ENCODE data around the gene SORCS2.
"Not testable (repeated sequence)": the region's sequence is repeated elsewhere in the genome, so short reads cannot be mapped to it uniquely, and the experiment has no call there.

SORCS2 gene

GRCh38 chr4:7160951-7161440 lies 31.3 kb upstream of the SORCS2 start:
- DNase-seq, result no peak

DNA sequence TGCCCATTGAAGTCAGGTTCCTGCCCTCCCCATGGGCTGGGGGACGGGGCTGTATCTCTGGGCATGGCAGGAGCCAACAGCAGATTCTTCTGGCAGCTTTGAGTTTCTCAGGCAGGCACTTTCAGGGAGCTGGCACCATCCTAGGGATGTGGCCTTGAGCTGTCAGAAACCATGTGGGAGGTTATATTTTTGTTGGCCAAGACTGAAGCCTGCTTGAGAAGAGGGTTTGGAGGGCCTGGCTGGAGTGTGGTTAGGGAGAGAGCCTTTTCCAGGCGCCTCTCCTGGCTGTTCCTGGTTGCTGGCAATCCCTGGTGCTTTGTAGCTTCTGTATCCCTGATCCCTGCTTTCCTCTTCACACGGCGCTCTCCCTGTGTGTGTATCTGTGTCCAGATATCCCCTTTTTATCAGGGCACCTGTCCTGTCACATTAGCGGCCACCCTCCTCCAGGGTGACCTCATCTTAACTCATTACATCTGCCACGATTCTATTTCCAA lies 30.6 kb upstream of the SORCS2 start:
- DNase-seq, result no peak

DNA sequence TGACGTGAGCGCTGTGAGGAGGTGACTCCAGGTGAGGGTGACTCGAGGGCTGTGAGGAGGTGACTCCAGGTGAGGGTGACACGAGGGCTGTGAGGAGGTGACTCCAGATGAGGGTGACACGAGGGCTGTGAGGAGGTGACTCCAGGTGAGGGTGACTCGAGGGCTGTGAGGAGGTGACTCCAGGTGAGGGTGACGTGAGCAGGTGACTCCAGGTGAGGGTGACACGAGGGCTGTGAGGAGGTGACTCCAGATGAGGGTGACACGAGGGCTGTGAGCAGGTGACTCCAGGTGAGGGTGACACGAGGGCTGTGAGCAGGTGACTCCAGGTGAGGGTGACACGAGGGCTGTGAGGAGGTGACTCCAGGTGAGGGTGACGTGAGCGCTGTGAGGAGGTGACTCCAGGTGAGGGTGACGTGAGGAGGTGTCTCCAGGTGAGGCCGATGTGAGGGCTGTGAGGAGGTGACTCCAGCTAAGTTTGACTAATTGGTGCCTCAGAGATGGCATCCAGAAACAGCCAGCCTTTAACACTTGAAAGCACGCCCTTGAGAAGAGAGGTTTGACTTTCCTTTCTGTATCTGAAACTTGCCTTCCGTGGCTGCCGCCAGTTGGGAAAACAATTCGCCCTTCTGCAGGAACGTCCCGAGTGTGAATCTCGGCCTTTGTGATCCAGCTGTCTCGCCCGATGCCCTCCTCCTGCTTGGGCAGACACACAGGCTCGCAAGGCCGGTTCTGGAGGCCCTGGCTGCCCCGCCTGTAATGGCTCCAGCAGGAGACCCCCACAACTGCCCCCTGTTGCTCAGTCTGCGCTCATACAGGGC lies 27.1 kb upstream of the SORCS2 start:
- DNase-seq, result not testable (repeated sequence)

GRCh38 chr4:7165874-7166201 lies 26.5 kb upstream of the SORCS2 start:
- no peak for DNase-seq

GRCh38 chr4:7166237-7166636 lies 26.1 kb upstream of the SORCS2 start:
- DNase-seq, result no peak

GRCh38 chr4:7166981-7167700 lies 25.2 kb upstream of the SORCS2 start:
- no peak for DNase-seq

GRCh38 chr4:7167706-7168105 lies 24.6 kb upstream of the SORCS2 start:
- DNase-seq, result no peak

DNA sequence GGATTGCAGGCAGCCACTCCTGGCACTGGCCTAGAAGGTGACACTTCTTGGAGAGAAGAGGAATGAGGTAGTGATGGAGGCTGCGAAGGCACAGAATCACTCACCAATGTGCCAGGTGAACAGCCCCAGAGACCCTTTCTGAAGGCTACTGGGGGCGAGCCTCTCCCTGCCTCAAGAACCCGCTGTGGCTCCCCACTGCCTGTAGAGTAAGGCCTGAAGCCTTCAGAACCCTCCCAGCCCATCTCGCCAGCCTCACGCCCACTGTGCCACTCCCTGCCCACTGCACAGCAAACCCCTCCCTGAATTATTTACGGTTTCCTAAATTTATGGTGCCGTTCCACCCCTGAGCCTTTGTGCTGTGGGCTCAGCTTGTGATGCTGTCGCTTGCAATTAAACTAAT lies 24.2 kb upstream of the SORCS2 start:
- DNase-seq, result no peak

GRCh38 chr4:7169134-7169533 lies 23.2 kb upstream of the SORCS2 start:
- no peak for DNase-seq

GRCh38 chr4:7170012-7170411 lies 22.3 kb upstream of the SORCS2 start:
- no peak for DNase-seq

DNA sequence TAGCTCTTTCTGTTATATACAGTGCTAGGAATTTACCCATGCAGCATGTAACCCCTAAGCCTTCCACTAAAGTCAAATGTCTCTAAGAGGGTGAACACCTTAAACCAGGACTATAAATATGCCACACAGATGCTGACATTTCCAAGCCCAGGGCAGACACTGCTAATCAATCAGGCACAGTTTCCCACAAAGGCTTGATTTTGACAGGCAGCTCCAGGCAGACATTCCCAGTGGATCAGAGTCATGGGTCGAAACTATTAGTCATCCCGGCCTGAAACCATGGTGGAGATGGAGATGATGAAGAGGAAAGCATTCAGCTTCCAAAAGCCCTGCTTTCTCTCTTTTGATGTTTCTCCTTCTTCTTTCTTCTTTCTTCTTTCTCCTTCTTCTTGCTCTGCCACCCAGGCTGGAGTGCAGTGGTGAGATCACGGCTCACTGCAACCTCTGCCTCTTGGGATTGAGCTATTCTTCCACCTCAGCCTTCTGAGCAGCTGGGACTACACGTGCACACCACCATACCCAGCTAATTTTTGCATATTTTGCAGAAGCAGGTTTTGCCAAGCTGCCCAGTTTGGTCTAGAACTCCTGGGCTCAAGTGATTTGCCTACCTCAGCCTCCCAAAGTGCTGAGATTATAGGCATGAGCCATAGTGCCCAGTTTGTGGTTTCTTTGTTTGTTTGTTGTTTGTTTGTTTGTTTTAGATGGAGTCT lies 21.0 kb upstream of the SORCS2 start:
- no peak for DNase-seq

- no peak for DNase-seq
These were observed 19.8 kb upstream of the SORCS2 start for GRCh38 chr4:7172508-7172907.

GRCh38 chr4:7172946-7173345 lies 19.4 kb upstream of the SORCS2 start:
- no peak for DNase-seq

- DNase-seq, result no peak
These were observed 18.4 kb upstream of the SORCS2 start for GRCh38 chr4:7173841-7174449.

- no peak for DNase-seq
These were observed 13.2 kb upstream of the SORCS2 start for GRCh38 chr4:7179158-7179557.

DNA sequence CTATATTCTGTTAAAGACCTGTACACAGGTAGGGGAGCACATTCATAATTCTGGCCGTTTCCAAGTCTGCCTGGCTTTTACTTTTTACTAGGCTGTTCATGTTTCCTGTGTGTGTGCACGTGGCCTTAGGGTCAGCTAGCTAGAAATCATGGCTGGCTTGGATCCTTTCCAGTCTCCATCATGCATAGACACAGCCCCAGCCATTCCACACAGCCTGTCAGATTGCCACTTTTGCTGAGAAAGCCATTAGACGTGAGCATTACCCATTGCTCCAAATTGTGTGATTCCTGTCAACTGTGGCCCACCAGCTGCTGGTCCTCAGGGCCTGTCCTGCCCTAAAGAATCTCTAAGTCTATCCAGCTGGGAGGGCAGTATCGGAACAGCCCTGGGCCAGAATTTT lies 11.4 kb upstream of the SORCS2 start:
- no peak for DNase-seq

DNA sequence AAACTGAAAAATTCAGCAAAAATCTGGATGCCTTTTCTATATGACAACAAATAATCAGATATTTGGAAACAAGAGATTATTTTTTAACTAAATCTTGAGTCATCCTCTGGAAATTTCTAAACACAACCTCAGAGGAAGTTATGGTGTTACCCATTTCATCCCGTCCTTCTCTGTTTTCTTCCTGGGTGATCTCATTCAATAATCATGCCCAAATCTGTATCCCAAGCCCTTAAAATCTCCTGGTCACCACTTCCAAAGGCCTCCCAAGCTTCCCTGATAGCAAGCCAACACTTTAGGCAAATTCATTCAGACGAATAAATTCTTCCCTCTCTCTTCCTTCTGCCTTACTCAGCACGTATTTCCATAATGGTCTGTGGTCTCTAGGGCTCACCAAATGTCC lies 9.7 kb upstream of the SORCS2 start:
- DNase-seq, result no peak

- DNase-seq, result no peak
These were observed 9.2 kb upstream of the SORCS2 start for GRCh38 chr4:7183161-7183560.

GRCh38 chr4:7183780-7184460 lies 8.4 kb upstream of the SORCS2 start:
- no peak for DNase-seq

DNA sequence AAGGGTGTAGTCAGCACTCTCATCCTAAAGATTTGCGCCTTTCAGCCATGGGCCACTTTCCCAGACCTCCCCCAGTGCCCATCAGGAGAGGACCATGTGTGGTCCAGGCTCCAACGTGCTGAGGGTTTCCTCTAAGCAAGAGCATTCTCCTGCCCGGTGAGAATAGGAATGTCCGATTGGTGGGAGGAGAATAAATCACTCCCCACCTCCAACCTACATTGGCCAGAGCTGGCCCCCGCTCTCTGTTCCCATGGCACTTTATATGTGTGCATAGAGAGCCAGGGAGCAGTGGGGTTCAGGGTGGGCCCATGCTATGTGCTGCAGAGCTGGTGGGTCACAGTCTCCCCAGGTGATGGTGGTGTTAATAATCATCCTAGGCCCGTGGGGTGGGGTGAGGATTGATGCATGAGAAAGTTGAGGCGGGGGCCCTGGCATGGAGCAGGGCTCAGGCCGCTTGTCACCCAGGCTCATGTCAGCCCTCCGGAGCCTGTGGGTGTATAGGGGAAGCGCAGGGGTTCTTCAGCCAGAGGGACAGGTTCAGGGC lies 6.8 kb upstream of the SORCS2 start:
- DNase-seq, result no peak

- DNase-seq, result no peak
These were observed 6.3 kb upstream of the SORCS2 start for GRCh38 chr4:7186031-7186430.

DNA sequence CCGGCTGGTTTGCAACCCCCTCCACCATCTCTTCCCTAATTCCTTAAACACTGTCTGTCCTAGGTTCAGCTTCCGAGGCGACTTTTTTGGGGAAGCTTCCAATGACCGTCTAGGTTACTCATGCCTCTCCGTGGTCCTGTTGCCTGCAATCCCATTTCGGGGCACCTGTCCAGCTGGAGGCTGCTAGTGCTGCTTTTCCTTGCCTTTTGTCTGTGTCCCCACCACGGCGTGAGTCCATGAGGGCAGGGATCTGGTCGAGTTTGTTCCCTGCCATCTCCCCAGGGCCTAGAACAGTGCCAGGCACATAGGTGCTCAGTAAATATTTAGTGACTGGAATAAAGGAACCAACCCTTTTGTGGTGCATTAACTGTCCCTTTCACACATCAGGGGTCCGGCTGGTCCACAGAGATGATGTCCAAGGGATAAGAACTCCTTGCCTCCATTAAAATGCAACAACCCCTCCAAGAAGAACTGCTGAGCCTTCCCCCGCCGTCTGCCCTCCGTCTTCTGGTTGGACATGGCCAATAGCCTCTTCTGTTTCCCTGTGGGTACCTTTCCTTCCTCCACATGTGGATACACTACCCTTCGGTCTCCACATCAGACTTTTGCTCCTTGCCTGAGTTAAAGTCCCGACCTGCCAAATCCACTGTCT lies 5.7 kb upstream of the SORCS2 start:
- DNase-seq, result no peak
